SK-N-SH (cell line): ENCODE data around the gene MX1.

ENCODE experiments used
- CHD2 ChIP-seq: fragments of 150-350 bp; IDR thresholded peaks from 2 replicates; pipeline ENCODE4 v1.6.1; 2018; ENCODE audit warnings: low read length; ENCODE audit not compliant: partially characterized antibody
- EP300 ChIP-seq, 2 experiments: IDR thresholded peaks; 2 replicates each; pipeline versions ENCODE4 v1.4.0 to v1.6.1; 2012; ENCODE audit warnings: borderline replicate concordance in 1 of 2, low read depth in 1 of 2, low read length in 1 of 2
- JUND ChIP-seq: IDR thresholded peaks from 2 replicates; pipeline ENCODE4 v1.4.0; 2012
- MXI1 ChIP-seq: IDR thresholded peaks from 2 replicates; pipeline ENCODE4 v1.6.1; 2012; ENCODE audit warnings: mild to moderate bottlenecking, low read depth, low read length, improper control_type of control experiment
- POLR2AphosphoS5 ChIP-seq: IDR thresholded peaks from 2 replicates; pipeline ENCODE4 v1.6.1; 2012; ENCODE audit warnings: low read depth, low read length
- RAD21 ChIP-seq: IDR thresholded peaks from 2 replicates; pipeline ENCODE4 v1.6.1; 2012; ENCODE audit warnings: mild to moderate bottlenecking, low read length
- RCOR1 ChIP-seq: fragments of 150-350 bp; IDR thresholded peaks from 2 replicates; pipeline ENCODE4 v1.6.1; 2017; ENCODE audit warnings: antibody characterized with exemption, low read length
- RXRA ChIP-seq: IDR thresholded peaks from 2 replicates; pipeline ENCODE4 v1.4.0; 2012; ENCODE audit warnings: low read depth, mild to moderate bottlenecking, borderline replicate concordance
- SMC3 ChIP-seq: IDR thresholded peaks from 2 replicates; pipeline ENCODE4 v1.6.1; 2012; ENCODE audit warnings: low read depth, low read length, improper control_type of control experiment
- TEAD4 ChIP-seq: IDR thresholded peaks from 2 replicates; pipeline ENCODE4 v1.4.0; 2012; ENCODE audit warnings: mild to moderate bottlenecking, borderline replicate concordance; ENCODE audit not compliant: insufficient read depth
- TF ChIP-seq, protein P1 (sequence below): fragments of 200-600 bp; sonication (generic); IDR thresholded peaks from 2 replicates; pipeline ENCODE4 v1.6.1; 2017; ENCODE audit warnings: antibody characterized with exemption, mild to moderate bottlenecking, moderate library complexity
- TF ChIP-seq, protein P2 (sequence below): fragments of 150-350 bp; IDR thresholded peaks from 2 replicates; pipeline ENCODE4 v1.6.1; 2017; ENCODE audit warnings: antibody characterized with exemption, low read length, low read depth, borderline replicate concordance
- TF ChIP-seq, protein P3 (sequence below): IDR thresholded peaks from 2 replicates; pipeline ENCODE4 v1.4.0; 2012; ENCODE audit warnings: low read depth
- TF ChIP-seq, protein P4 (sequence below): IDR thresholded peaks from 2 replicates; pipeline ENCODE4 v1.4.0; 2012; ENCODE audit warnings: low read depth, borderline replicate concordance

DNA sequence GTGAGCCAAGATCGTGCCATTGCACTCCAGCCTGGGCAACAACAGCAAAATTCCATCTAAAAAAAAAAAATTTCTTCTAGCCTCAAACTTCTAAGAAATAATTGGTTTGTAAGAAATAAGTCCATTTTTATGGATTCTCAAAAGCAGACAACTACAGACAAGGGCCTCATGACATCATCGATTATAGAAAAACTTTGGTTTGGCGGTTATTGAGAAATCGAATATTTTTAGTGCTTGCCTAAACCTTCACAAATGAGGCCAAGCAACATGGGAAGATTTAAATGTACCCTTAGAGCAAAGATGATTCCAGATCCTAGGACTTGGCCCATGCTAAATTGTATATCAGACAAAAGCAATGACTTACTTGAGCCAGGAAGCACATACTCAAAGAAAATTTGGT is 27.8 kb upstream of the MX1 start:
- TF ChIP-seq, protein P1, sequence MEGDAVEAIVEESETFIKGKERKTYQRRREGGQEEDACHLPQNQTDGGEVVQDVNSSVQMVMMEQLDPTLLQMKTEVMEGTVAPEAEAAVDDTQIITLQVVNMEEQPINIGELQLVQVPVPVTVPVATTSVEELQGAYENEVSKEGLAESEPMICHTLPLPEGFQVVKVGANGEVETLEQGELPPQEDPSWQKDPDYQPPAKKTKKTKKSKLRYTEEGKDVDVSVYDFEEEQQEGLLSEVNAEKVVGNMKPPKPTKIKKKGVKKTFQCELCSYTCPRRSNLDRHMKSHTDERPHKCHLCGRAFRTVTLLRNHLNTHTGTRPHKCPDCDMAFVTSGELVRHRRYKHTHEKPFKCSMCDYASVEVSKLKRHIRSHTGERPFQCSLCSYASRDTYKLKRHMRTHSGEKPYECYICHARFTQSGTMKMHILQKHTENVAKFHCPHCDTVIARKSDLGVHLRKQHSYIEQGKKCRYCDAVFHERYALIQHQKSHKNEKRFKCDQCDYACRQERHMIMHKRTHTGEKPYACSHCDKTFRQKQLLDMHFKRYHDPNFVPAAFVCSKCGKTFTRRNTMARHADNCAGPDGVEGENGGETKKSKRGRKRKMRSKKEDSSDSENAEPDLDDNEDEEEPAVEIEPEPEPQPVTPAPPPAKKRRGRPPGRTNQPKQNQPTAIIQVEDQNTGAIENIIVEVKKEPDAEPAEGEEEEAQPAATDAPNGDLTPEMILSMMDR = no peak
- no peak for TF ChIP-seq EP300 (IDR thresholded peaks at IDR 0.05; ENCODE audit: borderline replicate concordance in 1 of 2, low read depth in 1 of 2, low read length in 1 of 2)
- no peak for TF ChIP-seq MXI1
- no peak for TF ChIP-seq JUND
- TF ChIP-seq, protein P2, sequence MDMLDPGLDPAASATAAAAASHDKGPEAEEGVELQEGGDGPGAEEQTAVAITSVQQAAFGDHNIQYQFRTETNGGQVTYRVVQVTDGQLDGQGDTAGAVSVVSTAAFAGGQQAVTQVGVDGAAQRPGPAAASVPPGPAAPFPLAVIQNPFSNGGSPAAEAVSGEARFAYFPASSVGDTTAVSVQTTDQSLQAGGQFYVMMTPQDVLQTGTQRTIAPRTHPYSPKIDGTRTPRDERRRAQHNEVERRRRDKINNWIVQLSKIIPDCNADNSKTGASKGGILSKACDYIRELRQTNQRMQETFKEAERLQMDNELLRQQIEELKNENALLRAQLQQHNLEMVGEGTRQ = no peak
- TF ChIP-seq, protein P3, sequence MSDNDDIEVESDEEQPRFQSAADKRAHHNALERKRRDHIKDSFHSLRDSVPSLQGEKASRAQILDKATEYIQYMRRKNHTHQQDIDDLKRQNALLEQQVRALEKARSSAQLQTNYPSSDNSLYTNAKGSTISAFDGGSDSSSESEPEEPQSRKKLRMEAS = no peak
- TF ChIP-seq, protein P4, sequence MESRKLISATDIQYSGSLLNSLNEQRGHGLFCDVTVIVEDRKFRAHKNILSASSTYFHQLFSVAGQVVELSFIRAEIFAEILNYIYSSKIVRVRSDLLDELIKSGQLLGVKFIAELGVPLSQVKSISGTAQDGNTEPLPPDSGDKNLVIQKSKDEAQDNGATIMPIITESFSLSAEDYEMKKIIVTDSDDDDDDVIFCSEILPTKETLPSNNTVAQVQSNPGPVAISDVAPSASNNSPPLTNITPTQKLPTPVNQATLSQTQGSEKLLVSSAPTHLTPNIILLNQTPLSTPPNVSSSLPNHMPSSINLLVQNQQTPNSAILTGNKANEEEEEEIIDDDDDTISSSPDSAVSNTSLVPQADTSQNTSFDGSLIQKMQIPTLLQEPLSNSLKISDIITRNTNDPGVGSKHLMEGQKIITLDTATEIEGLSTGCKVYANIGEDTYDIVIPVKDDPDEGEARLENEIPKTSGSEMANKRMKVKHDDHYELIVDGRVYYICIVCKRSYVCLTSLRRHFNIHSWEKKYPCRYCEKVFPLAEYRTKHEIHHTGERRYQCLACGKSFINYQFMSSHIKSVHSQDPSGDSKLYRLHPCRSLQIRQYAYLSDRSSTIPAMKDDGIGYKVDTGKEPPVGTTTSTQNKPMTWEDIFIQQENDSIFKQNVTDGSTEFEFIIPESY = no peak
- TF ChIP-seq TEAD4 = no peak
- no peak for TF ChIP-seq CHD2
- TF ChIP-seq POLR2AphosphoS5 = no peak
- no peak for TF ChIP-seq RCOR1
- no peak for TF ChIP-seq SMC3
- TF ChIP-seq RAD21 = no peak
- no peak for TF ChIP-seq RXRA
